Pulmonary artery endothelial cell (primary cell): Measurements from ENCODE around the gene KRTAP5-10. TPM values are rescaled to one million over a fixed set of nuclear protein-coding genes. Genes with fewer than 3 reads are reported as not detected.
A peak's percentile ranks its signal among the peaks of the same experiment; 100 is the strongest.
"Not testable (repeated sequence)": the region's sequence is repeated elsewhere in the genome, so short reads cannot be mapped to it uniquely, and the experiment has no call there.

Experiments used
- DNase-seq: peaks from one replicate; pipeline ENCODE4 v3.0.0-alpha.2; 2011; ENCODE audit warnings: low read depth, low spot score
- total RNA-seq: library from RNA; depleted of rRNA; stranded (reverse); fragments of >200 nt; gene quantifications from 2 replicates; pipeline ENCODE4 v1.2.3, GENCODE V29; 2014

KRTAP5-10 gene
- total RNA-seq, 1 donor from 2014 or later = not detected

- DNase-seq = not testable (repeated sequence)
Measured at GRCh38 chr11:71571101-71571850, 5.9 kb downstream of the KRTAP5-10 start.

GRCh38 chr11:71572811-71573210 lies 7.4 kb downstream of the KRTAP5-10 start:
- no peak for DNase-seq

- DNase-seq = no peak
Measured at GRCh38 chr11:71574418-71574817, 9.1 kb downstream of the KRTAP5-10 start.

GRCh38 chr11:71575723-71576424 lies 10.5 kb downstream of the KRTAP5-10 start:
- no peak for DNase-seq

GRCh38 chr11:71576688-71577465 lies 11.5 kb downstream of the KRTAP5-10 start:
- not testable (repeated sequence) for DNase-seq

- DNase-seq = no peak
Measured at GRCh38 chr11:71577469-71578004, 12.2 kb downstream of the KRTAP5-10 start.

GRCh38 chr11:71579513-71579912 lies 14.2 kb downstream of the KRTAP5-10 start:
- not testable (repeated sequence) for DNase-seq

- peak; percentile 59 for DNase-seq
Measured at GRCh38 chr11:71580057-71581003, 15.0 kb downstream of the KRTAP5-10 start.

GRCh38 chr11:71581826-71582225 lies 16.5 kb downstream of the KRTAP5-10 start:
- DNase-seq = no peak

- no peak for DNase-seq
Measured at GRCh38 chr11:71582309-71582895, 17.0 kb downstream of the KRTAP5-10 start, which contains the start of gene KRTAP5-11. KRTAP5-11 (minus strand) TSS chr11:71582875; CDS start chr11:71582837, 38 bp downstream.

- not testable (repeated sequence) for DNase-seq
Measured at GRCh38 chr11:71582969-71583368, 17.6 kb downstream of the KRTAP5-10 start.

GRCh38 chr11:71585673-71586072 lies 20.3 kb downstream of the KRTAP5-10 start:
- not testable (repeated sequence) for DNase-seq

GRCh38 chr11:71588314-71588713 lies 23.0 kb downstream of the KRTAP5-10 start:
- DNase-seq = not testable (repeated sequence)

- not testable (repeated sequence) for DNase-seq
Measured at GRCh38 chr11:71588822-71589545, 23.6 kb downstream of the KRTAP5-10 start.

- not testable (repeated sequence) for DNase-seq
Measured at GRCh38 chr11:71589546-71589920, 24.2 kb downstream of the KRTAP5-10 start.

GRCh38 chr11:71603221-71603620 lies 37.9 kb downstream of the KRTAP5-10 start:
- not testable (repeated sequence) for DNase-seq

- DNase-seq = not testable (repeated sequence)
Measured at GRCh38 chr11:71604798-71605488, 39.6 kb downstream of the KRTAP5-10 start.

- DNase-seq = not testable (repeated sequence)
Measured at GRCh38 chr11:71606853-71607519, 41.6 kb downstream of the KRTAP5-10 start.
